Breast epithelium (tissue), 4 donors: ENCODE data around the gene NFKB1. TPM values are rescaled to one million over a fixed set of nuclear protein-coding genes. Genes with fewer than 3 reads are reported as not detected.

Experiments used
- DNase-seq, 2 donors: peaks; one replicate each; pipeline ENCODE4 v3.0.0-alpha.2; 2019; ENCODE audit warnings: low spot score in 2 of 2
- H3K27ac ChIP-seq, 2 donors: fragments of 200-600 bp; sonication (generic) in 1 of 2; one replicate each; pipeline ENCODE4 v1.5.1; 2016 to 2019; ENCODE audit warnings: mild to moderate bottlenecking in 1 of 2
- H3K27me3 ChIP-seq, 2 donors: fragments of 200-600 bp; sonication (generic) in 1 of 2; one replicate each; pipeline versions ENCODE4 v1.5.1 to v1.6.0; 2017 to 2019; ENCODE audit warnings: control low read depth in 1 of 2, mild to moderate bottlenecking in 1 of 2
- H3K36me3 ChIP-seq: fragments of 200-600 bp; one replicate; pipeline ENCODE4 v1.5.1; 2019
- H3K4me1 ChIP-seq, 2 donors: fragments of 200-600 bp; sonication (generic); one replicate each; pipeline ENCODE4 v1.5.1; 2016 to 2019; ENCODE audit warnings: control low read depth in 1 of 2
- H3K4me3 ChIP-seq, 3 donors: fragments of 200-600 bp; sonication (generic); 1 replicate in 2 of 3; 2 replicates in 1 of 3; pipeline ENCODE4 v1.5.1; 2016 to 2019; ENCODE audit warnings: mild to moderate bottlenecking in 3 of 3, moderate library complexity in 2 of 3
- H3K9me3 ChIP-seq, 2 donors: fragments of 200-600 bp; sonication (generic) in 1 of 2; one replicate each; pipeline ENCODE4 v1.5.1; 2016 to 2019; ENCODE audit warnings: control low read depth in 1 of 2
- POLR2A ChIP-seq: fragments of 450-650 bp; IDR thresholded peaks from one replicate; pipeline ENCODE4 v1.6.1; 2016; ENCODE audit warnings: antibody characterized with exemption, mild to moderate bottlenecking, moderate library complexity
- POLR2AphosphoS5 ChIP-seq, 3 donors: sonication (generic); formaldehyde crosslinking; IDR thresholded peaks; one replicate each; pipeline ENCODE4 v1.6.1; 2017; ENCODE audit warnings: antibody characterized with exemption in 3 of 3
- intact Hi-C: fragments of 100-400 bp; cut with DNase I; formaldehyde crosslinking; loops from one replicate; pipeline ENCODE4 v1.15.1; 2023; ENCODE audit warnings: low total_unique reads
- total RNA-seq, 3 donors: library from RNA; depleted of rRNA; stranded (reverse); fragments of >200 nt; gene quantifications; one replicate each; pipeline ENCODE4 v1.1.0, GENCODE V29; 2016
- TF ChIP-seq, protein P1 (sequence below), 3 donors: fragments of 450-650 bp; IDR thresholded peaks; one replicate each; pipeline ENCODE4 v1.5.1; 2016 to 2017; ENCODE audit warnings: antibody characterized with exemption in 3 of 3, mild to moderate bottlenecking in 3 of 3, moderate library complexity in 3 of 3

NFKB1 gene
- total RNA-seq, 3 donors from 2014 or later = 30.2 to 52.5 (median 42.6) TPM

GRCh38 chr4:102598086-102598761 is 97.1 kb downstream of the NFKB1 start:
- Histone ChIP-seq H3K9me3 (no peaks in the 10 kb centered on the region), H3K27me3 (no peaks in the 10 kb centered on the region), H3K4me1 (no peaks in the 10 kb centered on the region), H3K36me3 (peaks cover 3% of the 10 kb centered on the region), H3K27ac (no peak overlapping the region), H3K4me3 (no peak overlapping the region)
- no peak for DNase-seq
- TF ChIP-seq, protein P1, sequence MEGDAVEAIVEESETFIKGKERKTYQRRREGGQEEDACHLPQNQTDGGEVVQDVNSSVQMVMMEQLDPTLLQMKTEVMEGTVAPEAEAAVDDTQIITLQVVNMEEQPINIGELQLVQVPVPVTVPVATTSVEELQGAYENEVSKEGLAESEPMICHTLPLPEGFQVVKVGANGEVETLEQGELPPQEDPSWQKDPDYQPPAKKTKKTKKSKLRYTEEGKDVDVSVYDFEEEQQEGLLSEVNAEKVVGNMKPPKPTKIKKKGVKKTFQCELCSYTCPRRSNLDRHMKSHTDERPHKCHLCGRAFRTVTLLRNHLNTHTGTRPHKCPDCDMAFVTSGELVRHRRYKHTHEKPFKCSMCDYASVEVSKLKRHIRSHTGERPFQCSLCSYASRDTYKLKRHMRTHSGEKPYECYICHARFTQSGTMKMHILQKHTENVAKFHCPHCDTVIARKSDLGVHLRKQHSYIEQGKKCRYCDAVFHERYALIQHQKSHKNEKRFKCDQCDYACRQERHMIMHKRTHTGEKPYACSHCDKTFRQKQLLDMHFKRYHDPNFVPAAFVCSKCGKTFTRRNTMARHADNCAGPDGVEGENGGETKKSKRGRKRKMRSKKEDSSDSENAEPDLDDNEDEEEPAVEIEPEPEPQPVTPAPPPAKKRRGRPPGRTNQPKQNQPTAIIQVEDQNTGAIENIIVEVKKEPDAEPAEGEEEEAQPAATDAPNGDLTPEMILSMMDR (IDR thresholded peaks at IDR 0.05) = no peak
- no peak for TF ChIP-seq POLR2AphosphoS5 (IDR thresholded peaks at IDR 0.05)
- no peak for TF ChIP-seq POLR2A
- intact Hi-C loops = no loop called here

GRCh38 chr4:102598762-102599374 is 97.7 kb downstream of the NFKB1 start:
- Histone ChIP-seq H3K9me3 (no peaks in the 10 kb centered on the region), H3K4me1 (no peaks in the 10 kb centered on the region), H3K36me3 (peaks cover 3% of the 10 kb centered on the region), H3K4me3 (no peak overlapping the region), H3K27me3 (no peaks in the 10 kb centered on the region), H3K27ac (no peak overlapping the region)
- intact Hi-C loops = no loop called here
- TF ChIP-seq POLR2A (no peak), POLR2AphosphoS5 (IDR thresholded peaks at IDR 0.05) (no peak)
- TF ChIP-seq, protein P1 (IDR thresholded peaks at IDR 0.05) = no peak
- DNase-seq = no peak

GRCh38 chr4:102599455-102599854 is 98.3 kb downstream of the NFKB1 start:
- Histone ChIP-seq H3K4me1 (no peaks in the 10 kb centered on the region), H3K36me3 (peaks cover 3% of the 10 kb centered on the region), H3K9me3 (no peaks in the 10 kb centered on the region), H3K4me3 (no peak overlapping the region), H3K27me3 (no peaks in the 10 kb centered on the region), H3K27ac (no peak overlapping the region)
- intact Hi-C loops = no loop called here
- DNase-seq = no peak
- TF ChIP-seq, protein P1 (IDR thresholded peaks at IDR 0.05) = no peak
- TF ChIP-seq POLR2A = no peak
- TF ChIP-seq POLR2AphosphoS5 (IDR thresholded peaks at IDR 0.05) = no peak

DNA sequence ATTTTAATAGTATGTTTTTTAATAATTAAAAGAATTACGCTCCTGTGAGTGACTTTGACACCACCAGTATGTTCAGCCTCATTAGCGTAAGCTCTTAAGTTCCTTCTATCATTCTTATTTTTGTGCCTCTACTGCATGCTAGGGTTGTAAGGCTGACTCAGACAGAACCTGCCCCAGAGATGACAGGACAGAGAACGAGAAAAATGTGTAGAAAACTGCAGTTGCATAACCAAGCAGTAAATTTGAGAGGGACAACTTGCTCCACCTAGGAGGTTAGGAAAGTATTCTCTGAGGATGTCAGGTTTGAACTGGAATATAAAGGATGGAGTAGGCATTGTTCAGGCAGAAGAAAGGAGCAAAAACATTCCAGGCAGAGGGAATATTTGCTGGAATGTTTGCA is 98.7 kb downstream of the NFKB1 start:
- Histone ChIP-seq H3K36me3 (peaks cover 3% of the 10 kb centered on the region), H3K4me1 (no peaks in the 10 kb centered on the region)

DNA sequence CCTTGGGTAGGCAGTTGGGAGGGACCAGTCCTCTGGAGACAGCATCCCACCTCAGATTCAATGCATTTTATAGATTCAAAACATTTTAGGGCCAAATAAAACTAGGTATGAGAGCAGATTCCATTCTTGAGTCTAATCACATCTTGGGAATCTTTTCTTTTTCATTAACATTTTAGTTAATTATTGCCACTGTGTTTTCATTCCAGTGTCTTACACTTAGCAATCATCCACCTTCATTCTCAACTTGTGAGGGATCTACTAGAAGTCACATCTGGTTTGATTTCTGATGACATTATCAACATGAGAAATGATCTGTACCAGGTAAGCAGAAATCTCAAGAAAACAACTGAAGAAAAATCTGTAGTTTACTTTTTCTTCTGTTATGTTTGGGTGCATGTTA is 99.5 kb downstream of the NFKB1 start:
- TF ChIP-seq, protein P1 (IDR thresholded peaks at IDR 0.05) = no peak
- TF ChIP-seq POLR2A = no peak
- no peak for TF ChIP-seq POLR2AphosphoS5 (IDR thresholded peaks at IDR 0.05)
- intact Hi-C loops = no loop called here
- H3K27me3 ChIP-seq = no peaks in the 10 kb centered on the region
- no peaks in the 10 kb centered on the region for H3K4me1 ChIP-seq
- no peak overlapping the region for H3K4me3 ChIP-seq
- DNase-seq = no peak
- H3K36me3 ChIP-seq = peaks cover 3% of the 10 kb centered on the region
- H3K27ac ChIP-seq = no peak overlapping the region
- no peaks in the 10 kb centered on the region for H3K9me3 ChIP-seq

More for the DNA sequence above, 98.7 kb downstream of the NFKB1 start:
- TF ChIP-seq POLR2AphosphoS5 (IDR thresholded peaks at IDR 0.05) (no peak), POLR2A (no peak)
- TF ChIP-seq, protein P1 (IDR thresholded peaks at IDR 0.05) = no peak
- no peaks in the 10 kb centered on the region for H3K9me3 ChIP-seq
- intact Hi-C loops = no loop called here
- H3K4me3 ChIP-seq = no peak overlapping the region
- no peaks in the 10 kb centered on the region for H3K27me3 ChIP-seq
- no peak overlapping the region for H3K27ac ChIP-seq
- no peak for DNase-seq
